ENCODE results near the gene SMPD3.
"Not testable (repeated sequence)": the region's sequence is repeated elsewhere in the genome, so short reads cannot be mapped to it uniquely, and the experiment has no call there.

Gene SMPD3

DNA sequence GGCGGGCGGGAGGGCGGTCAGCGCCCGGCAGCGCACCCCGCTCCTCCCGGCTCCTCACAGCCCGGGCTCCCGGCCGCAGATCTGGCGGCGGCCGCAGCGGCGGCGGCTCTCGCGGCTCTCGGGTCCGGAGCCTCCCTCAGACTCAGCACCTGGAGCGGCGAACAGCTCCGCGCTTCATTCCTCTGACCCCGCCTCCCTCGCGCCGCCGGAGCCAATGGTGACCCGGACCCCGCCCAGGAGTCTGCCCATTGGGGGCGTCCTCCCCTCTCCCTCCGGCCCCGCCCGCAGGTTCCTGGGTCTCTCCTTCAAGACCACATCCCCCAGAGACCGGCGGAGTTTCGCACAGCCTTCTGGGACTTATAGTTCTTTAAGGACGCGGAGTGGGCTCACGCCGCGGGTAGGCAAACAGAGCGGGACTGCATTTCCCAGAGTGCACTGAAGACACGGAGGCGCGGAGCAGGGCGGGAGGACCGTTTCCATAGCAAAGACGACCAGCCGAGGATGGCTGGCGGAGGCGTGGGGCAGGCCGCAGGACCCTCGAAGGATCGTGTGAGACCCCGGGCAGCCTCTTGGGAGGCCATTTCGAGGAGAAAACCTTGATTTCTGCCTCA, at the start of gene SMPD3:
Gene SMPD3 (minus strand): TSS at position 149 of the 611 bp plus-strand sequence. CDS start 76,327 bp downstream, outside the sequence.
- TF ChIP-seq, protein P1, sequence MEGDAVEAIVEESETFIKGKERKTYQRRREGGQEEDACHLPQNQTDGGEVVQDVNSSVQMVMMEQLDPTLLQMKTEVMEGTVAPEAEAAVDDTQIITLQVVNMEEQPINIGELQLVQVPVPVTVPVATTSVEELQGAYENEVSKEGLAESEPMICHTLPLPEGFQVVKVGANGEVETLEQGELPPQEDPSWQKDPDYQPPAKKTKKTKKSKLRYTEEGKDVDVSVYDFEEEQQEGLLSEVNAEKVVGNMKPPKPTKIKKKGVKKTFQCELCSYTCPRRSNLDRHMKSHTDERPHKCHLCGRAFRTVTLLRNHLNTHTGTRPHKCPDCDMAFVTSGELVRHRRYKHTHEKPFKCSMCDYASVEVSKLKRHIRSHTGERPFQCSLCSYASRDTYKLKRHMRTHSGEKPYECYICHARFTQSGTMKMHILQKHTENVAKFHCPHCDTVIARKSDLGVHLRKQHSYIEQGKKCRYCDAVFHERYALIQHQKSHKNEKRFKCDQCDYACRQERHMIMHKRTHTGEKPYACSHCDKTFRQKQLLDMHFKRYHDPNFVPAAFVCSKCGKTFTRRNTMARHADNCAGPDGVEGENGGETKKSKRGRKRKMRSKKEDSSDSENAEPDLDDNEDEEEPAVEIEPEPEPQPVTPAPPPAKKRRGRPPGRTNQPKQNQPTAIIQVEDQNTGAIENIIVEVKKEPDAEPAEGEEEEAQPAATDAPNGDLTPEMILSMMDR (IDR thresholded peaks at IDR 0.05; ENCODE audit: low read length, missing control alignments): no peak
- peak within 1 kb of the TSS; percentile 59 for H3K4me3 ChIP-seq (replicated peaks; ENCODE audit: low read depth, low read length)
- peak; percentile 99 for DNase-seq (ENCODE audit: low read depth)

DNA sequence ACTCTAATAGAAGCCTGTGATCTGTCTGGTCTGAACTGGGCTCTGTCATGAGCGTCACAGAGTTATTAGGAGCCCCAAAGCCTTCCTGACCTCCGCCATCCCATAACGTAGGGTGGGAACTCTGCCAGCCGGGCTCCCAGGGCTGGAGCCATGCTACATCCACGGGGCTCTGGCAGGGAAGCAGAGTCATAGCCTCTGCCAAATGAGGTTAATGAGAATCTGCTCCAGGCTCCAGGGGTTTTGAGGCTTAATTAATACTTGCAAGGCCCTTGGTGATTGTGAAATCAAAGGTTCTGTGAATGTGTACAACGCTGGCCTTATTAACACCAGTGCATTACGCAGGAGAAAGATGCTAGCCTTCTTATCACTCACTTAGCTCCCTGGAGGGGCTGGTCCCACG, 48.4 kb upstream of the SMPD3 start:
- H3K4me3 ChIP-seq (replicated peaks; ENCODE audit: low read depth, low read length): no peak overlapping the region
- no peak for DNase-seq (ENCODE audit: low read depth)
- TF ChIP-seq, protein P1 (IDR thresholded peaks at IDR 0.05; ENCODE audit: low read length, missing control alignments): no peak

DNA sequence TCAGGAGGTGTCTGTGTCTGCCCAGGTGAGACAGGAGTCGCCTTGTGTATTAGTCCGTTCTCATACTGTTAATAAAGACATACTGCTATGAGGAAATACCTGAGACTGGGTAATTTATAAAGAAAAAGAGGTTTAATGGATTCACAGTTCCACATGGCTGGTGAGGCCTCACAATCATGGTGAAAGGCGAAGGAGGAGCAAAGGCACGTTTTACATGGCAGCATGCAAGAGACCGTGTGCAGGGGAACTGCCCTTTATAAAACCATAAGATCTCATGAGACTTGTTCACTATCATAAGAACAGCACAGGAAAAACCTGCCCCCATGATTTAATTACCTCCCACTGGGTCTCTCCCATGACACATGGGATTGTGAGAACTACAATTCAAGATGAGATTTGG, 46.0 kb upstream of the SMPD3 start:
- not testable (repeated sequence) for H3K4me3 ChIP-seq (replicated peaks; ENCODE audit: low read depth, low read length); DNase-seq (ENCODE audit: low read depth)

DNA sequence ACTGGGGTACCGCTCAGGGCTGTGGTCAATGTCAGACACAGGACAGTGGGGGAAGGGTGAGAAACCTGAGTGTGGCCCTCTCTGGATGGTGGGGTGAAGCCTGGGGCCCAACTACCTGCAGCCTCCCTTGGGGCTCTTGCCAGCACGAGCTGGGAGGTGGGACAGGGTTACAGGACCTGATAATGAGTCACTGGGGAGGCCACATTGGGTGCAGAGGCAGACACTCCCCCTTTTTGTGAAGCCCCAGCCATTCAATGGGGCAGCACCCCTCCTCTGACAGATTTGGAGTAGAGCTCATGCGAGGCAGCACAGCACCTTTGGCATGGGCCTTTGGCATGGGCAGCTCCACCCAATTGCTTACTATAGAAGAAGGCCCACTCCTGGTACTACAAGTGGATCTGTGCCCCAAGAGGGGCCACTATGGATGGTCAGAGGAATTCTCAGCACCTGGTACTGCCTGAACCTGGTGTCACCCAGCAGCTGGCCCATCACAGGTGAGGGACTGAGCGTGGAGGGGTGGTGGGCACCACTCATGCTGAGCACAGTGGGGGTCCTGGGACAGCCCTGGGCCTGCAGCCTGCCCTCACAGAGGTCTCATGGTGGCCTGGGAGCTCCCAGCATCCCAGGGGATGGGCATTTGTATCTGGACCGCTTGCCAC, 45.2 kb upstream of the SMPD3 start:
- no peak for DNase-seq (ENCODE audit: low read depth)
- no peak overlapping the region for H3K4me3 ChIP-seq (replicated peaks; ENCODE audit: low read depth, low read length)
- TF ChIP-seq, protein P1 (IDR thresholded peaks at IDR 0.05; ENCODE audit: low read length, missing control alignments): no peak

DNA sequence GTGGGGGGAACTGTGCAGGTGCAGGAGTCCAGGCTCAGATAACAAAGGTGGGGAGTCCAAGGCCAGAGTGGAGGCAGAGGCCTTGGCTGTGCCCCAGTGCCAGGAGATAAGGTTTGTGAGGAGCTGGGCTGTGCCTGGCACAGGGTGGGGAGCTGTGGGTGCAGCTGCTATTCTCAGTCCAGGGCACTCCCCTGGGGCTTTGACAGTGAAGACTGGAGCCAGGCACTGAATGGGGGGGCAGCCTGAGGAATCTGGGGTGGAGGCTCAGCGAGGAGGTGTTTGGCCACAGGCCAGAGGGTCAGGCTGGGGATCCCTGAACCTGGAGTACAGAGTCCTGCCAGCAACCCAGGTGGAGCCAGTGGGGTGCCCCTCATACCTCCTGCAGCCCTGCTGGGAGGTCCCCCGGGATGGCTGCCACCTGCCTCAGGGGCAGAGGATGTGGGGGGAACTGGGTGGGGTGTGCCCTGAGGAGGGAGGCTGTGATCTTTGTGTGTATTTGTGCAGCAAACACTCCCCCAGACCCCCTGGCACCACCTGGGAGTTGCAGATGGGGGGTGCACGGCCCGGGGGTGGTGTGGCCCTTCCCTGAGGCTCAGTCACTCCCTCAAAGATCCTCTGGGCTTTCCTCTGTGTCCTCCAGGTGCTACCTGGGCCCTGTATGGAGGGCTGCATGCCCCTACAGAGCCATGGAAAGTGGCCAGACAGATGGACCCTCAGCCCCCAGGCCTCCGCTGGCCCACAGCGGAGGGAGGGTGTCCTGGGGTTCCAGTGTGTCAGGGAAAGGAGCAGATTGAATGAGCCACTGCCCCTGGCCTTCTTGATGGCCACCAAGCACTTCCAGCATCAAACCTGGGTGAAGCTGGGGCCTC, 44.5 kb upstream of the SMPD3 start:
- DNase-seq (ENCODE audit: low read depth): no peak
- no peak overlapping the region for H3K4me3 ChIP-seq (replicated peaks; ENCODE audit: low read depth, low read length)
- TF ChIP-seq, protein P1 (IDR thresholded peaks at IDR 0.05; ENCODE audit: low read length, missing control alignments): no peak

DNA sequence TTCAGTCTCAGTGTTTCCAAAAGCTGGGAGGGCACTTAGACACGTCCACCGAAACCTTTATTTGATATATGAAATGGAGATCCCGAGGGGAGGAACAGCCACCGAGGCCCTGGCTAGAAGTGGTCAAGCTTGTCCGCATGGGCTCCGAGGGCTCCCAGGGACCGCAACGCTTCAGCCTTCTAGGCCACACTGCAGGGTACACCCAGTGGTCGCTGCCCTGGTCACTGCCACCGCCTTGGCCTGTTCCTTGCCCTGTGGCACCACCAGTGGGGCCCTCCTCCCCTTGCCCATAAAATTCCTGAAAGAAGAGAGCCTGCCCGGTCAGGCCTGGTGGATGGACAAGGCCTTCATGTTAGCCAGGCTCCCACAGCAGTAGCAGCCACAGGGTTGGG, 43.8 kb upstream of the SMPD3 start:
- TF ChIP-seq, protein P1 (IDR thresholded peaks at IDR 0.05; ENCODE audit: low read length, missing control alignments): no peak

DNA sequence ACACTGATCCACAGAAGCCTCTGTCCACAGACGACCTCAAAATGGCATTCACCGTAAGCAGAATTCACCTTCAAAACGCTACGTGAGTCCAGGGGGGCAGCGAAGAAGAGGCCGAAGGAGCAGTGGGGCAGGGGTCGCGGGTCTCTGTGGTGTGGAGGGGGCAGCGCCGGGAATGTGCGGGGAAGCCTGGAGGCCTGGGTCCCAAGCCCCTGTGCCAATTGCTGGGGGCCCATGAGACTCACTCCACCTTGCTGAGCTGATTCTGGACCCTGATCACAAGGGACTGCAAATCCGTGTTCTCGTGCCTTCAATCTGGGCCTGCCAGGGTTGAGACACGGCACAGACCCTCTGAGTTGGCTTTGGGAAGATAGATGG, 43.3 kb upstream of the SMPD3 start:
- TF ChIP-seq, protein P1 (IDR thresholded peaks at IDR 0.05; ENCODE audit: low read length, missing control alignments): no peak
- no peak overlapping the region for H3K4me3 ChIP-seq (replicated peaks; ENCODE audit: low read depth, low read length)
- no peak for DNase-seq (ENCODE audit: low read depth)

More for the DNA sequence above, 43.8 kb upstream of the SMPD3 start:
- no peak for DNase-seq (ENCODE audit: low read depth)
- H3K4me3 ChIP-seq (replicated peaks; ENCODE audit: low read depth, low read length): no peak overlapping the region
